Fibroblast of the aortic adventitia (primary cell): Measurements from ENCODE around the gene CLEC3B. TPM values are rescaled to one million over a fixed set of nuclear protein-coding genes. Genes with fewer than 3 reads are reported as not detected.

Experiments
- DNase-seq: peaks from one replicate; pipeline ENCODE4 v3.0.0-alpha.2; 2010; ENCODE audit warnings: low read depth
- H3K4me3 ChIP-seq: 2 replicates; pipeline ENCODE4 v1.5.1; 2011; ENCODE audit warnings: low read depth, mild to moderate bottlenecking, control low read depth, low read length, moderate library complexity
- total RNA-seq: library from RNA; depleted of rRNA; stranded (reverse); fragments of >200 nt; gene quantifications from 2 replicates; pipeline ENCODE4 v1.2.3, GENCODE V29; 2012; ENCODE audit warnings: low replicate concordance
- TF ChIP-seq, protein P1 (sequence below): IDR thresholded peaks from 2 replicates; pipeline ENCODE4 v1.5.1; 2011; ENCODE audit warnings: mild to moderate bottlenecking, low read length, control low read depth, inconsistent platforms; ENCODE audit not compliant: insufficient read depth

CLEC3B gene
- total RNA-seq, 1 donor: 12.4 TPM

DNA sequence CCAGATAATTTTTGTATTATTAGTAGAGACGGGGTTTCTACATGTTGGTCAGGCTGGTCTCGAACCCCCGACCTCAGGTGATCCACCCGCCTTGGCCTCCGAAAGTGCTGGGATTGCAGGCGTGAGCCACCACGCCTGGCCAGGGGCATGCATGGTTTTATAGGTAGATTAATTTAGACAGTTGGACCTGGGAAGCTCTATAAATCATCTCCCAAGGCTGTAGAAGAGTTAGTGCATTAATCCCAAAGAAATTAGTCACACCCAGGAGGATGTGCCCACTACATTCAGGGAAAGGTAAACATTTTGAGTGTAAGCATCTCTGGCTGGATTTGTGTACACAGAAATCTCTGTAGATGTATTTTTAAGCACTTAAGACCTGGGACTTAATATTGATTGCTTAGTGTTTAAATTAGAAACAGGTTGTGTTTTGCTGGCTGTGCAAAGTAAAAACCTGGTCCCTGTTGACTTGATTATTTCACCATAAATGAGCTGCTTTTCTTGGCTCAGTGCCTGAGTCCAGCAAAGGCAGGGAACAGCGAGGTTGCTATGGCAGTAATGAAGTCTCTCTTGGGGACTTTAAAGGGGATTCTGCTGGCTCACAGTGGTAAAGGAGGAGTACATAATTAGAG, 30.8 kb upstream of the CLEC3B start:
- no peak overlapping the region for H3K4me3 ChIP-seq
- TF ChIP-seq, protein P1, sequence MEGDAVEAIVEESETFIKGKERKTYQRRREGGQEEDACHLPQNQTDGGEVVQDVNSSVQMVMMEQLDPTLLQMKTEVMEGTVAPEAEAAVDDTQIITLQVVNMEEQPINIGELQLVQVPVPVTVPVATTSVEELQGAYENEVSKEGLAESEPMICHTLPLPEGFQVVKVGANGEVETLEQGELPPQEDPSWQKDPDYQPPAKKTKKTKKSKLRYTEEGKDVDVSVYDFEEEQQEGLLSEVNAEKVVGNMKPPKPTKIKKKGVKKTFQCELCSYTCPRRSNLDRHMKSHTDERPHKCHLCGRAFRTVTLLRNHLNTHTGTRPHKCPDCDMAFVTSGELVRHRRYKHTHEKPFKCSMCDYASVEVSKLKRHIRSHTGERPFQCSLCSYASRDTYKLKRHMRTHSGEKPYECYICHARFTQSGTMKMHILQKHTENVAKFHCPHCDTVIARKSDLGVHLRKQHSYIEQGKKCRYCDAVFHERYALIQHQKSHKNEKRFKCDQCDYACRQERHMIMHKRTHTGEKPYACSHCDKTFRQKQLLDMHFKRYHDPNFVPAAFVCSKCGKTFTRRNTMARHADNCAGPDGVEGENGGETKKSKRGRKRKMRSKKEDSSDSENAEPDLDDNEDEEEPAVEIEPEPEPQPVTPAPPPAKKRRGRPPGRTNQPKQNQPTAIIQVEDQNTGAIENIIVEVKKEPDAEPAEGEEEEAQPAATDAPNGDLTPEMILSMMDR: no peak
- DNase-seq: peak; percentile 68

DNA sequence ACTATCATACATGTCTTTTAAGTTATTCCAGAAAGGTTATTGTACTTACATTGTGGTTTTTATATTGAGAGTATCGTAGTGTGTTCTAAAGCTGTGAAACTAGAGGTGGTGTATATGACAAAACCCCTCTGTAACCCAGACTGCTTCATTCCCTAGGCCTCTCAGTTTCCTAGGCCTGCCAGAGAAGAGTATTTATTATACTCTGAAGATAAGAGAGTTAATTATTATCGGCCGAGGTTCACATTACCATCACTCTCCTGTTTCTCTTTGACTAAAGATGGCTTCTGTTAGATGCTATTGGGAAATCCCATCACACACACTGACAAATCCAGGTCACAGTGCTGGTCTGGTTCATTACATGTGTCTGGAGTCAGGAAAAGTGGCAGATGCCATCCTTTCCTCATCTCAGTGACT, 29.5 kb upstream of the CLEC3B start:
- no peak overlapping the region for H3K4me3 ChIP-seq
- TF ChIP-seq, protein P1: no peak
- no peak for DNase-seq

DNA sequence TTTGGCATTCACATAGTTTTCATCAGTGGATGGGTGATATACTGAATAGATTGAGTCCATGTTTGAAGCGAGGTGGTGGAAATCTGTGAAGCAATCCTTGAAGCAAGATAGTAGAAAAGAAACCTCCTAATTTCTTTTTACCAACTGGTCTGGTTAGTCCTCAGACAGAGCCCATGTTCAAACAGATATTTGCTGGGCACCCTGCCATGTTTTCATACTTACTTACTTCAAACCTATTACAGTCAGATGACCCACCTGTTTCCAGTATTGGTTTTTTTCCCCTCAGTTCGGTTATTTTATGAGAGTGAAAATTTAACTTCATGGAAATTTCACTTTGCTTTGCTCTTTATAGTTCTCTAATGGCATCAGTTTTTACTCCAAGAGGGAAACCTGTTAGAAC, 26.3 kb upstream of the CLEC3B start:
- TF ChIP-seq, protein P1: no peak
- no peak overlapping the region for H3K4me3 ChIP-seq
- DNase-seq: no peak

DNA sequence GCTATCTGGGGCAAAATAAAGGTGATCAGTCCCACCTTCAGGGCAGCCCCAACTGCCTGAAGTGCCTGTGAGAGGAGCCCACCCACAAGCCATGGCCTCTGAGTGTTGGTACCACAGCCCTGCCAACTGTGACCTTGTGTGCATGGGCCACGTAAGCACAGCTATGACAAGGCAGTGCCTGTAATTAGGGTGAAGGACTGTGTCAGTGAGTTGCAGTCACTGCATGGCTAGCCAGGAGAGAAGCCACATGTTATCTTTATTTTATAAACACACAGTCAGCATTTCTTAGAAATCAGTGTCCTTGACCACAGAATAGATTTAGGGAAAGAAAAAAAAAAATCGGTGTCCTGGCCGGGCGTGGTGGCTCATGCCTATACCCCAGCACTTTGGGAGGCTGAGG, 25.3 kb upstream of the CLEC3B start:
- no peak for DNase-seq
- H3K4me3 ChIP-seq: no peak overlapping the region
- TF ChIP-seq, protein P1: no peak

DNA sequence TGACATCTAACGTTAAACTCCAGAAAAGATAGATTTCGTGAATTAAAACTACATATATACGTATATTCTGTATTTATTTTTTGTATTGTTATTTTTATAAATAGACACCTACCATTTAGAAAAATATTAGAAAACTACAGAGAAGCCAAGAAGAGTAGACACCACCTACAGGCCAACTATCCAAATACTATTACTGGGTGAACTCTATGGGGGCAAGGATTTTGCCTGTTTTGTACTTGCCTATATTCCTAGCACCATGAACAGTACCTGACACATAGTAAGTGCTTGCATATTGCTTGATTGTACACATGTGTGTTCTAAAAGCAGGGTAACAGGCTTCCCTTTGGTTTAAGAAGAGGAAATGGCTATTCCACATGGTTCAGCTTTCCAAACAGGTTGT, 24.4 kb upstream of the CLEC3B start:
- H3K4me3 ChIP-seq: no peak overlapping the region
- no peak for DNase-seq
- TF ChIP-seq, protein P1: no peak

DNA sequence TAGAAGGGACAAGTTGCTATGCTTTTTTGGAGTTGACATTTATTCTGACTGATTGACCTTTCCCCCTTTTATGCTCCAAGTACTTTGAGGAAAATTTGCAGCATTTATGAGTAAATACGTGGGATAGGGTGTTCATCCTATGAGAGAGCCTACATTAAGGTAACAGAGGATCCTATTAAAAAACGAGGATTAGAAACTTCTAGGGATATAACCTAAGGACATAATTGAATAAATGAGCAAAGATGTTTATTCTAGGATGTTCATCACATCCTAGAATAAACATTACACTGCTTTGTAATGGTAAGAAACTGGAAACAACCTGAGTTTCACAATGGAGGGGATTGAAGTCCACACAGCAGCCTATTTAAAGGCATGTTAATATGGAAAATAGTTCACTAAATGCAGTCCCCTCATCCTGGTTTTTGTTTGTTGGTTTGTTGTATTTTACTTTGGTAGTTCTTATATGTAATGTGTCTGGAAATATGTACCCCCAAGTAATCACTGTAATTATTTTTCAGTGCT, 23.9 kb upstream of the CLEC3B start:
- TF ChIP-seq, protein P1: no peak
- no peak for DNase-seq
- no peak overlapping the region for H3K4me3 ChIP-seq

DNA sequence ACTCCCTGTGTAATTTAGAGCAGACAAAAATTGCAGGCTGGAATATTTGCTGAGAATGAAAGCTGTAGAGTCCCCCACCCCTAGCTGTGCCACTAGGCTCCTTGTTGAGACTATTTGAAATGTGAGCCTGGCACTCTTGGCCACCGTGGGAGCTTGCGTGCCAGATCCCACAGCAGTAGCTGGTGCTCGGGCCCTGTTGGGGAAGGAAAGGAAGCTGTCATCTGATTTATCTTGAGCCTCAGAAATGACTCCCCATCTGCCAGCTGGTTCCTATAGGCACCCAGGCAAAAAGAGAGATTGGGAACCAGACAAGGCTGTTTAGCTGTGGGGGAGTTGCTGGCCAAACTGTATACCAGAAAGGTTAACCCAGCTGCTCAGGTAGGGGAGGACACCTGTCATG, 23.4 kb upstream of the CLEC3B start:
- TF ChIP-seq, protein P1: no peak
- no peak overlapping the region for H3K4me3 ChIP-seq
- DNase-seq: no peak
